ENCODE measurements around the gene ANO4.
"Not testable (repeated sequence)": the region's sequence is repeated elsewhere in the genome, so short reads cannot be mapped to it uniquely, and the experiment has no call there.

Gene ANO4

GRCh38 chr12:101089271-101089670 lies 294.7 kb downstream of the ANO4 start:
- TF ChIP-seq CTCF (IDR thresholded peaks at IDR 0.05; ENCODE audit: insufficient read depth, low read length), result no peak
- no peak for TF ChIP-seq POLR2AphosphoS5 (IDR thresholded peaks at IDR 0.05; ENCODE audit: low read depth)
- no peak for TF ChIP-seq GABPA (IDR thresholded peaks at IDR 0.05; ENCODE audit: low read depth)
- TF ChIP-seq REST (IDR thresholded peaks at IDR 0.05; ENCODE audit: insufficient replicate concordance, low read depth), result no peak
- no peak for TF ChIP-seq SPI1 (IDR thresholded peaks at IDR 0.05; ENCODE audit: borderline replicate concordance, low read depth)
- H3K27ac ChIP-seq (replicated peaks), result no peak overlapping the region
- no peak for DNase-seq (ENCODE audit: low read depth in 1 of 2, low spot score in 1 of 2)
- H3K4me3 ChIP-seq (replicated peaks; ENCODE audit: insufficient read depth, low read length), result no peak overlapping the region
- H3K27me3 ChIP-seq (ENCODE audit: insufficient read depth, poor library complexity, severe bottlenecking), result no peaks in the 10 kb centered on the region

- H3K4me3 ChIP-seq (replicated peaks; ENCODE audit: insufficient read depth, low read length); DNase-seq (ENCODE audit: low read depth in 1 of 2, low spot score in 1 of 2); H3K27me3 ChIP-seq (ENCODE audit: insufficient read depth, poor library complexity, severe bottlenecking); H3K27ac ChIP-seq (replicated peaks): not testable (repeated sequence)
Observed at GRCh38 chr12:101090222-101090621, 295.6 kb downstream of the ANO4 start.

GRCh38 chr12:101097829-101098580 lies 303.4 kb downstream of the ANO4 start:
- no peak for DNase-seq (ENCODE audit: low read depth in 1 of 2, low spot score in 1 of 2)
- no peaks in the 10 kb centered on the region for H3K27me3 ChIP-seq (ENCODE audit: insufficient read depth, poor library complexity, severe bottlenecking)
- H3K4me3 ChIP-seq (replicated peaks; ENCODE audit: insufficient read depth, low read length), result no peak overlapping the region
- H3K27ac ChIP-seq (replicated peaks), result no peak overlapping the region
- no peak for TF ChIP-seq GABPA (IDR thresholded peaks at IDR 0.05; ENCODE audit: low read depth)
- no peak for TF ChIP-seq SPI1 (IDR thresholded peaks at IDR 0.05; ENCODE audit: borderline replicate concordance, low read depth)
- TF ChIP-seq CTCF (IDR thresholded peaks at IDR 0.05; ENCODE audit: insufficient read depth, low read length), result no peak
- no peak for TF ChIP-seq POLR2AphosphoS5 (IDR thresholded peaks at IDR 0.05; ENCODE audit: low read depth)
- no peak for TF ChIP-seq REST (IDR thresholded peaks at IDR 0.05; ENCODE audit: insufficient replicate concordance, low read depth)

GRCh38 chr12:101107032-101107763 lies 312.6 kb downstream of the ANO4 start:
- no peak overlapping the region for H3K27ac ChIP-seq (replicated peaks)
- H3K4me3 ChIP-seq (replicated peaks; ENCODE audit: insufficient read depth, low read length), result no peak overlapping the region
- H3K27me3 ChIP-seq (ENCODE audit: insufficient read depth, poor library complexity, severe bottlenecking), result no peaks in the 10 kb centered on the region
- no peak for TF ChIP-seq REST (IDR thresholded peaks at IDR 0.05; ENCODE audit: insufficient replicate concordance, low read depth)
- TF ChIP-seq SPI1 (IDR thresholded peaks at IDR 0.05; ENCODE audit: borderline replicate concordance, low read depth), result no peak
- no peak for TF ChIP-seq POLR2AphosphoS5 (IDR thresholded peaks at IDR 0.05; ENCODE audit: low read depth)
- TF ChIP-seq CTCF (IDR thresholded peaks at IDR 0.05; ENCODE audit: insufficient read depth, low read length), result no peak
- no peak for TF ChIP-seq GABPA (IDR thresholded peaks at IDR 0.05; ENCODE audit: low read depth)
- no peak for DNase-seq (ENCODE audit: low read depth in 1 of 2, low spot score in 1 of 2)

Measured in HL-60 (cell line).